VCaP (cell line): ENCODE data around the gene ALG12.

ENCODE experiments used
- H3K27ac ChIP-seq: fragments of 450-650 bp; 2 replicates; pipeline ENCODE4 v1.5.1; 2017
- TF ChIP-seq, protein P1 (sequence below): fragments of 450-650 bp; conservative IDR thresholded peaks from 2 replicates; pipeline ENCODE4 v1.5.1; 2017; ENCODE audit warnings: mild to moderate bottlenecking, moderate library complexity

ALG12 gene

DNA sequence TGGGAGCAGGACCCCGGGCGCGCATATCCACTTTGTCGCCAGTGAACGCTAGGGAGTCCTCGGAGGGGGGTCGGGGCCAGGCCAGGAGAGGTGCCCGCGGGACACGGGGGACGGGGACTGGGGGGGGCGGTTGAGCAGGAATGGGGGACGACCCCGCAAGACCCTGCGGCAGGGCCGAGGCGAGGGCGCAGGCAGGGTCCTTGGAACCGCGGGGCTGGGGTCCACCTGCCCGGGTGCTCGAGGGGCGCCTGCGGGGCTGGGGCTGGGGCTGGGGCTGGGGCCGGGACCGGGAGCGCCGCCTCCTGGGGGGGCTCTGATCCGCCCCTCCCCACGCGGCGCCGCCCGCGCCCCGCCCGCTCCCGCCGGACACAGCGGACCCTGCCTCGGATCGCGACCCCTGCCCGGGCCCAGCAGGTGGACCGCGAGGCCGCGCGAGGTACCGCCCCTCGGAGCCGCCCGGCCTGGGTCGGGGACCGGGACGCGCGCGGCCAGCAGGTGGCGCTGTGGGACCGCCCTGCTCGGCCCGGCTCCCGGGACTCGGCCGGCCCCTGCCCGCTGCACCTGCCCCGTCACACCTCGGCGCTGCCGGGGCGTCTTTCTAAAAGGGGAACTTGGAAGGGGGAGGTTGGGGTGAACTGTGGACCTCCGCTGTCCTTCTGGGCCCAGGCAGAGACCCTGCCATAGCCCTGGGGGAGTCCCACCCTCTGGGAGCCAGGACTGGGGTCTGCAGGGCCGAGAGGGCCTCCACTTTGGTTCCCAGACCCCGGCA lies 11.2 kb upstream of the ALG12 start:
- TF ChIP-seq, protein P1, sequence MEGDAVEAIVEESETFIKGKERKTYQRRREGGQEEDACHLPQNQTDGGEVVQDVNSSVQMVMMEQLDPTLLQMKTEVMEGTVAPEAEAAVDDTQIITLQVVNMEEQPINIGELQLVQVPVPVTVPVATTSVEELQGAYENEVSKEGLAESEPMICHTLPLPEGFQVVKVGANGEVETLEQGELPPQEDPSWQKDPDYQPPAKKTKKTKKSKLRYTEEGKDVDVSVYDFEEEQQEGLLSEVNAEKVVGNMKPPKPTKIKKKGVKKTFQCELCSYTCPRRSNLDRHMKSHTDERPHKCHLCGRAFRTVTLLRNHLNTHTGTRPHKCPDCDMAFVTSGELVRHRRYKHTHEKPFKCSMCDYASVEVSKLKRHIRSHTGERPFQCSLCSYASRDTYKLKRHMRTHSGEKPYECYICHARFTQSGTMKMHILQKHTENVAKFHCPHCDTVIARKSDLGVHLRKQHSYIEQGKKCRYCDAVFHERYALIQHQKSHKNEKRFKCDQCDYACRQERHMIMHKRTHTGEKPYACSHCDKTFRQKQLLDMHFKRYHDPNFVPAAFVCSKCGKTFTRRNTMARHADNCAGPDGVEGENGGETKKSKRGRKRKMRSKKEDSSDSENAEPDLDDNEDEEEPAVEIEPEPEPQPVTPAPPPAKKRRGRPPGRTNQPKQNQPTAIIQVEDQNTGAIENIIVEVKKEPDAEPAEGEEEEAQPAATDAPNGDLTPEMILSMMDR, result peak; percentile 86
- H3K27ac ChIP-seq, result no peak overlapping the region; the same call in 1 of the 2 replicates

DNA sequence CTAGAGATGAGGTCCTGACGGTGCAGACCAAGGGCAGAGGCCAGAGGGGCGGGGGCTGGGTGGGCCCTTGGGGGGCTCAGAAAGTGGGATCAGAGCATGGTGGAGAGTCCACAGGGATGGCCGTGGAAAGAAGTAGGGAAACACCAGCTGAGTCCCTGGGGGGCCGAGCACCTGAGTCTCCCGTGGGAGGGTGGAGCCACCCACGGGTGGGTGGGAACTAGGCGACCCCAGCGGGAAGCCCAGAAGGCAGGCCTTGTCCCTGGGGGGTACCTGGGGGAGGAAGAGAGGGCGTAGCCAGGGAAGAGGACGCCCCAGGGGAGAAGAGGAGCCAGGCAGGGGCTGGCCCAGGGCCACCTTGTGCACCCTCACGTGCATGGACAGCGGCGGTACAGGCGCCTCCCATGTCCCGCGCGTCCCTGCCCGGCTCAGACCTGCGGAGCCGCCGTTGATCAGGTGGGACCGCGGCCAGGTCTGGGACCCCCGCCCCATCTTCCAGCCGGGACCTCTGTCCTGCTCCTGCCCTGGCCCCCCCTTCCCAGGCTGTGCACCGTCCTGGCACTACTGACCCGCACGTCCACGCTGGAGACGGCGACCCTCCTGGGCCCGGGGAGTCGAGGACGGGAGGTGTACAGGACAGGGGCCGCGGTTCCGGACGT lies 10.4 kb upstream of the ALG12 start:
- TF ChIP-seq, protein P1, result no peak
- no peak overlapping the region; the same call in 1 of the 2 replicates for H3K27ac ChIP-seq

DNA sequence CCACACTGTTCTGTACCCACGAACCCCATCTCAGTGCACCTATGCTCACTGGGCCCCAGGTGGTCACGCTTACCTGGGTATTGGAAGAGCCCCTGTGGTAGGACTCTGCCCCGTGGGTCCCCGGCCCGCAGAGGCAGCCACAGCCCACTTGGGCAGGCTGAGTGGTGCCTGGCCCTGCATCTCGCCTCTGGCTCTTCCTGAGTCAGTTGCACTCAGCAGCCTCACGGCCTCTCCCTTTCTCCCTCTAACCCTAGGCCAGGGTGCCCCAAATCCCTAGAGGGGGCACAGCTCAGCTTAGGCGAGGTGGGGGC lies 9.9 kb upstream of the ALG12 start:
- no peak overlapping the region for H3K27ac ChIP-seq
- TF ChIP-seq, protein P1, result no peak

DNA sequence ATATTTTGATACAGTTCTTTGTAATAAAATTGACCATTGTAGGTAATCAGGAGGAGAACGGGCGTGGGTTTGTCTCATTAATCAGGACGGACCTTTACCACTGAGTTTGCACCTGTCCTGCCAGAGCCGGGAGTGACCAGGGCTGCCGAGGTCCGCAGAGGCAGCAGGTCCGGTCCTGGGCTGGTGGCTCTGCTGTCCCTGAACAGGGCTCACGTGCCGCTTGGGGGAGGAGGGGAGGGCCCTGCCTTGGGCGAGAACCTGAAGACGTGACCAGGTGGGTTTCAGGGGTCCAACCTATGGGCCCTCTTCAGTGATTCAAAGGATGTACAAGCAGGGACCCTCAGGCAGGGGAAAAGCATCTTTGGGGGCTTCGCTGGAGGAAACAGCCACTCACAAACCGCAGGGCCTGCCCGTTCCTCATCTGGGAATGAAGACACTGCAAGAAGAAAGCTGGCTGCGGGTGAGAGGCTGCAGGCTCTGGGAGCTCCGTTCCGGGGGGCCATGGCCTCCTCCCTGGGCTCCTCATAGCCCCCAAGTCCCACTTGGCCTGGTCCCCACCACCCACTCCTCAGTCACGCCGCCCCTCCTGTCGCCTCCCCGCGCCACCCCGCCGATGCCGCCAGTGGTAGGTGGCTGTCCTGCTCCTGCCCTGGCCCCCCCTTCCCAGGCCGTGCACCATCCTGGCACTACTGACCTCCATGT lies 9.4 kb upstream of the ALG12 start:
- no peak overlapping the region for H3K27ac ChIP-seq
- TF ChIP-seq, protein P1, result no peak

DNA sequence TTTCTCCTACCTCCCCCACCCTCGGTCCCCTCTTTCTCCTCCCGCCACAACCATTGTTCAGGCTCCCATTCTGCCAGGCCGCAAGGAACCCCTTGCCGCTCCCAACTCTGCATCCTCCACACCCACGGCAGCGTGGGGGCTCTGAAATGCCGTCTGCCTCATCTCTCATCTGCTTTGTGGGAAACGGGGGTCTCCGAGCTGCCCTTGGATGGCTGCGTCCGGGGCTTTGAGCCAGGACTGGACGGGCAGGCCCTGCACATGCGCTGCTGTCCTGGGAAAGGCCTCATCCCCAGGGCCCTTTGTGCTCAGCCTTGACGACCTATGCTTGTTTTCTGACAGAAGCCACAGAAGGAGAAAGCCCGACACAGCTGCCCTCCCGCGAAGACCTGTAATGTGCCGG lies 8.7 kb upstream of the ALG12 start:
- TF ChIP-seq, protein P1, result no peak
- H3K27ac ChIP-seq, result no peak overlapping the region

DNA sequence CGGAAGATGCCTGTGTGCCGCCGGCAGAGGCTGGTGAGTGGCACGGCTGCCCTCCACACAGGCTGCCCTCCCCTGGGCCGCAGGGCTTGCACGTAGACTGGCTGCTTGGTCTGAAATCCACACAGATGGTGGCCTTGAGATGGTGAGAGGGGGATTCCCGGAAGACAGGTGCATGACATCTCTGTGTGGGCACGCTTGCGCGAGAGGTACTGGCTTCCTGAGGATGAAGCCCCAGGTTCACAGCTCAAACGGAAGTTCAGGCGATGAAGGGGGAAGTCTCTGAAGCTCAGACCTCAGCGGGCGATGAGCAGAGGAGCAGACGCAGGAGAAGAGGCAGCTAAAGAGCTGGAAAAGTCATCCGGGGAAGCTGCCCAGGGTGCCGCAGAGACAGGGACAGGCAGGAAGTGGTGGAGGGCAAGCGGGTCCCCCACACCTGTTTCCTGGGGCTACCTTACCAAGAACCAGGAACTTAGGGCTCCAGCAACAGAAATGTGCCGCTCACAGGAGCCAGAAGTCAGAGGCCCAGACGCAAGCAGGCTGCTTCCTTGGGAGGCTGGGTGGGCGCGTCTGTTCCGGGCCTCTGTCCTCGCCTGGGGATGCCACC lies 7.4 kb upstream of the ALG12 start:
- no peak overlapping the region for H3K27ac ChIP-seq

More for the DNA sequence above, 7.4 kb upstream of the ALG12 start:
- TF ChIP-seq, protein P1, result no peak
